Ascending aorta (tissue), 2 donors: ENCODE data around the gene APIP. TPM values are rescaled to one million over a fixed set of nuclear protein-coding genes. Genes with fewer than 3 reads are reported as not detected.

Experiments used
- DNase-seq, 2 donors: peaks; one replicate each; pipeline ENCODE4 v3.0.0-alpha.2; 2019; ENCODE audit warnings: low spot score in 2 of 2
- H3K27ac ChIP-seq, 2 donors: fragments of 200-600 bp; sonication (generic); one replicate each; pipeline ENCODE4 v1.5.1; 2016 to 2017; ENCODE audit warnings: mild to moderate bottlenecking in 1 of 2
- H3K27me3 ChIP-seq: fragments of 200-600 bp; sonication (generic); one replicate; pipeline ENCODE4 v1.5.1; 2017
- H3K36me3 ChIP-seq, 2 donors: fragments of 200-600 bp; sonication (generic); one replicate each; pipeline ENCODE4 v1.5.1; 2016
- H3K4me1 ChIP-seq, 2 donors: fragments of 200-600 bp; sonication (generic); one replicate each; pipeline ENCODE4 v1.5.1; 2016 to 2017; ENCODE audit warnings: mild to moderate bottlenecking in 1 of 2
- H3K4me3 ChIP-seq, 2 donors: fragments of 200-600 bp; sonication (generic); one replicate each; pipeline ENCODE4 v1.5.1; 2016 to 2017; ENCODE audit warnings: mild to moderate bottlenecking in 1 of 2
- H3K9me3 ChIP-seq, 2 donors: fragments of 200-600 bp; sonication (generic); one replicate each; pipeline ENCODE4 v1.5.1; 2016
- intact Hi-C: fragments of 100-400 bp; cut with DNase I; formaldehyde crosslinking; loops from one replicate; pipeline ENCODE4 v1.15.1; 2023
- total RNA-seq: library from RNA; depleted of rRNA; stranded (reverse); fragments of >200 nt; gene quantifications from one replicate; pipeline ENCODE4 v1.1.0, GENCODE V29; 2016
- TF ChIP-seq, protein P1 (sequence below), 3 experiments: fragments of 200-600 bp in 2 of 3; fragments of 450-650 bp in 1 of 3; sonication (generic) in 2 of 3; IDR thresholded peaks; one replicate each; pipeline ENCODE4 v1.5.1; 2016 to 2019; ENCODE audit warnings: antibody characterized with exemption in 3 of 3, mild to moderate bottlenecking in 1 of 3, moderate library complexity in 1 of 3

The APIP gene
- total RNA-seq, 1 donor from 2014 or later, result 3.6 TPM

GRCh38 chr11:34959770-34960169 lies 43.6 kb upstream of the APIP start:
- no peak for DNase-seq
- Histone ChIP-seq H3K9me3 (no peaks in the 10 kb centered on the region), H3K27ac (no peak overlapping the region), H3K4me3 (no peak overlapping the region), H3K36me3 (no peaks in the 10 kb centered on the region), H3K4me1 (no peaks in the 10 kb centered on the region), H3K27me3 (no peaks in the 10 kb centered on the region)
- TF ChIP-seq, protein P1, sequence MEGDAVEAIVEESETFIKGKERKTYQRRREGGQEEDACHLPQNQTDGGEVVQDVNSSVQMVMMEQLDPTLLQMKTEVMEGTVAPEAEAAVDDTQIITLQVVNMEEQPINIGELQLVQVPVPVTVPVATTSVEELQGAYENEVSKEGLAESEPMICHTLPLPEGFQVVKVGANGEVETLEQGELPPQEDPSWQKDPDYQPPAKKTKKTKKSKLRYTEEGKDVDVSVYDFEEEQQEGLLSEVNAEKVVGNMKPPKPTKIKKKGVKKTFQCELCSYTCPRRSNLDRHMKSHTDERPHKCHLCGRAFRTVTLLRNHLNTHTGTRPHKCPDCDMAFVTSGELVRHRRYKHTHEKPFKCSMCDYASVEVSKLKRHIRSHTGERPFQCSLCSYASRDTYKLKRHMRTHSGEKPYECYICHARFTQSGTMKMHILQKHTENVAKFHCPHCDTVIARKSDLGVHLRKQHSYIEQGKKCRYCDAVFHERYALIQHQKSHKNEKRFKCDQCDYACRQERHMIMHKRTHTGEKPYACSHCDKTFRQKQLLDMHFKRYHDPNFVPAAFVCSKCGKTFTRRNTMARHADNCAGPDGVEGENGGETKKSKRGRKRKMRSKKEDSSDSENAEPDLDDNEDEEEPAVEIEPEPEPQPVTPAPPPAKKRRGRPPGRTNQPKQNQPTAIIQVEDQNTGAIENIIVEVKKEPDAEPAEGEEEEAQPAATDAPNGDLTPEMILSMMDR (IDR thresholded peaks at IDR 0.05), result no peak
- intact Hi-C loops, result no loop called here

DNA sequence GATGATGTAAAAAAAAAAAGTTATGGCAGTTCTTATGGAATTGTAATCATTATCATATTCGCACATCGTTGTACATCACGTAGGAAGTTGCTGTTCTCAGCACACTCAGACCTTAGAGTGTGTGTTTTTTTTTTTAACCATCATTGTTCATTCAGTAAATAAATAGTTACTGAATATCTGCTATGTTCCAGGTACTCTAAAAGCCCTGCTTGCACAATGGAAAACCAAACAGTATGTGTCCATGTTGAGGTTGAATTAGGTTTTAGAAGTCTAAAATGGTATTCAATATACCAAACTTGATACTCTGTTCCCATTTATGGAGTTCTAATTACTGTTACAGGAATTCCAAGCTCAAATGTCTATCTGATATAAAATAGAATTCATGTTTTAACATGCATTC lies 41.4 kb upstream of the APIP start:
- H3K4me1 ChIP-seq, result no peaks in the 10 kb centered on the region
- no peak for DNase-seq
- intact Hi-C loops, result no loop called here

GRCh38 chr11:34957206-34957605 lies 41.0 kb upstream of the APIP start:
- Histone ChIP-seq H3K27me3 (no peaks in the 10 kb centered on the region), H3K36me3 (no peaks in the 10 kb centered on the region), H3K9me3 (no peaks in the 10 kb centered on the region), H3K4me3 (no peak overlapping the region), H3K4me1 (no peaks in the 10 kb centered on the region), H3K27ac (no peak overlapping the region)
- intact Hi-C loops, result no loop called here
- TF ChIP-seq, protein P1 (IDR thresholded peaks at IDR 0.05), result no peak
- no peak for DNase-seq

More for the DNA sequence above, 41.4 kb upstream of the APIP start:
- H3K27ac ChIP-seq, result no peak overlapping the region
- TF ChIP-seq, protein P1 (IDR thresholded peaks at IDR 0.05), result no peak
- H3K4me3 ChIP-seq, result no peak overlapping the region
- no peaks in the 10 kb centered on the region for H3K9me3 ChIP-seq
- no peaks in the 10 kb centered on the region for H3K27me3 ChIP-seq
- no peaks in the 10 kb centered on the region for H3K36me3 ChIP-seq

GRCh38 chr11:34953955-34954354 lies 37.8 kb upstream of the APIP start:
- H3K9me3 ChIP-seq, result no peaks in the 10 kb centered on the region
- TF ChIP-seq, protein P1 (IDR thresholded peaks at IDR 0.05), result no peak
- intact Hi-C loops, result no loop called here
- no peak for DNase-seq
- no peaks in the 10 kb centered on the region for H3K4me1 ChIP-seq
- no peaks in the 10 kb centered on the region for H3K36me3 ChIP-seq
- no peaks in the 10 kb centered on the region for H3K27me3 ChIP-seq
- H3K27ac ChIP-seq, result no peak overlapping the region
- H3K4me3 ChIP-seq, result no peak overlapping the region

DNA sequence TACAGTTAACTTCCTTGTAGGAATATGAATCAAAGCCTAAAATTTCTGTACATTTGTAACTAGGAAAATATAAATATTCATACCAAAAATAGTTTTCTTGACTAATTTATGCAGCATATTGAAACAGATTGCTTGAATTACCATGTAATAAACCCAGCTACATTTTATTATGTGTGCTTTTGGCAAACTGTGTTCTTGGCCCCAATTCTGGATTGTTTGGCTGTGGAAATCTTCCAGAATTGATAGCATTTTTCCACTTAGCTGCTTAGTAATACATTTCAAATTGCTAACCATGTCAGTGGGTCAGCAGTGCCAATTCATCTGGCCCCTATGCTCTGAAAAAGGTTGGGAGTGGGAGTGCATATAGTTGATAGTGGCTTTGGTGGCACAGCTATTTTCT lies 32.5 kb upstream of the APIP start:
- Histone ChIP-seq H3K36me3 (peaks cover 0 to 3% of the 10 kb centered on the region in 2 donors), H3K9me3 (peaks cover 0 to 3% of the 10 kb centered on the region in 2 donors), H3K4me1 (no peaks in the 10 kb centered on the region), H3K27ac (no peak overlapping the region), H3K4me3 (no peak overlapping the region), H3K27me3 (no peaks in the 10 kb centered on the region)
- no peak for DNase-seq
- TF ChIP-seq, protein P1 (IDR thresholded peaks at IDR 0.05), result no peak
- intact Hi-C loops, result no loop called here

DNA sequence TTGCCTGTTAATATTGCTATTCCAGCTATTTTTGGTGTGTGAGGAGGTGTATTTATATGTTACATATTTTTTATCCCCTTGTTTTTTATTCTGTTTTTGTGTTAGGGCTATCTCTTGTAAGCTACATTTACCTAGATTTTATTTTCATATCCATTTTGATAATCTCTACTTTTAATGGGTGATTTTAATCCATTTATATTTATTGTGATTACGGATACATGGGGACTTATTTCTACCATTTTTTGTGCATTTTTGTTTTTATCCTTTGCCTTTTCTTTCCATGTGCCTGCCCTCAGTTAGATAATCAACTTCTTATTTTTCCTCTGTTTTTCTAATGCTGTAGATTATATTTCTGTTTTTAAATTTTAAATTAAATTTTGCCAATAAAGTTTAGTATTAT lies 28.5 kb upstream of the APIP start:
- TF ChIP-seq, protein P1 (IDR thresholded peaks at IDR 0.05), result no peak
- H3K9me3 ChIP-seq, result peaks cover 0 to 3% of the 10 kb centered on the region in 2 donors
- intact Hi-C loops, result no loop called here
- no peak overlapping the region for H3K27ac ChIP-seq
- H3K4me1 ChIP-seq, result no peaks in the 10 kb centered on the region
- no peak for DNase-seq
- H3K27me3 ChIP-seq, result no peaks in the 10 kb centered on the region
- H3K36me3 ChIP-seq, result peaks cover 0 to 3% of the 10 kb centered on the region in 2 donors
- no peak overlapping the region for H3K4me3 ChIP-seq
